GM18951 (cell line): Measurements from ENCODE around the gene NPB.

Experiments used
- POLR2A ChIP-seq: IDR thresholded peaks from 4 replicates; pipeline ENCODE4 v1.6.1; 2011; ENCODE audit warnings: mild to moderate bottlenecking; ENCODE audit not compliant: insufficient read length, insufficient read depth; ENCODE audit errors: extremely low read depth
- in situ Hi-C: fragments of 300-500 bp; cut with MboI; formaldehyde crosslinking; loops from one replicate; pipeline ENCODE4 v1.12.0; 2022; ENCODE audit warnings: low sequenced_read_pairs, mixed read lengths, inconsistent platforms; ENCODE audit not compliant: unreplicated experiment

The NPB gene

DNA sequence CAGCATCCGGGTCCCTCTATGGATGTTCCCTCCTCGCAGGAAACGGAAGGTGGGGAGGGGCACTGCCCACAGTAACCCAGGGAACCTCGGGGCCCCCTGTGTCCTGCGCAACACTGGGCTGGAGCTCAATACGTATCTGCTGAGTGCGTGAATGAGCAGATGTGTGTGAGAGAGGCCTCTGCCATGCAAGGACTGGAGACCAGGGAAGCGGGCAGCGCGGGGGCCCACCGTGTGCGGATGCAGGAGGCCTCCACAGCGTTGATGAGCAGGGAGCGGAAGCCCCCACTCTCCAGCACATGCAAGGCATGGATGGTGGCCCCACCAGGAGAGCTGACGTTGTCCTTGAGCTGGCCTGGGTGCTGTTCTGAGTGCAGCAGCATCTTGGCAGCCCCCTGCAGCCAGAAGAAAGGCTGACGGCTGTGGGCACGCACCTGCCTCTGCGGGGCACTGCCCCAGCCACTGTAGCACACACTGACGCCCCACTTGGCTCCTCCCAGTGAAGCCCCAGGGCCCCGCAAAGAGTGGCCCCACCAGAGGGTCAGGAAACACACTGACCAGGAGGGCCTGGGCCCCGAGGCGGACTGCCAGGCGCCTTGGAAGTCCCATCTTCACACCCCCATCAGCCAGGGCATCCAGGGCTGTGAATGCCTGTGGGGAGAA is 32.2 kb downstream of the NPB start:
- no peak for TF ChIP-seq POLR2A
- in situ Hi-C loops, result no loop called here

DNA sequence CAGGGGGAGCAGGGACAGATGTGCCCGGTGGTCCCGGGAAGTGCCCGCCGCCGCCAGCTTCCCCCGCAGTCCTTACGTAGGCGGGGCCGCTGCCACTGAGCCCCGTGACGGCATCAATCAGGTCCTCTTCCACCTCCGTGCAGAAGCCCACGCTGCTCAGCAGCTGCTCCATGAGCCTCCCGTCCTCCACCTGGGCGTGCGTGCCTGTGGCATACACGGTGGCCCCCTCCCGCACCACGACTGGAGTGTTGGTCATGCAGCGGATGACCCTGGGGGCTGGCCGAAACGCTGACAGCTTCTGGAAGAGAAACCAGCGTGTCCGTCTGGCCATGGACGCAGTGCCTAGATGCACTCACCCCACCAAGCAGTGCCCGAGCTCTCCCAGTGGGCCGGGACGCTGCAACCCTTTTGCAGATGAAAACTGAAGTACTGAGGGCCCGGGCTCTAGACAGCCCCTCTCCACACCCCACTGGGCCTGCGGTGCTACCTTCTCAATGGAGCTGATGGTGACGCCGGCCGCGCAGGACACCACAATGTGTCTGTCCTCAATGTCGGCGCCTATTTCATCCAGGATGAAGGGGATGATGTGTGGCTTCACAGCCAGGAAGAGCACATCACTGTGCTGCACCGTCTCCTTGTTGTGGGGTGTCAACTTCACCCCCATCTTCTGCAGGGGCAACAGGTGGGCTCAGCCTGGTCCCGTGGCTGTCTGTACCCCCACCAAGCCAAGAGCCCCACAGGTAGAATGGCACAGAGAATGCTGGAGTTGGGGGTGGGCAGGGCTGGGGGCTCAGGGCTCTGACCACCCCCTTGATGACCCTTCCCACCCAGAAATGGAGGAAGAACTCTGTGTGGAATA is 33.0 kb downstream of the NPB start:
- in situ Hi-C loops, result no loop called here
- TF ChIP-seq POLR2A, result no peak

DNA sequence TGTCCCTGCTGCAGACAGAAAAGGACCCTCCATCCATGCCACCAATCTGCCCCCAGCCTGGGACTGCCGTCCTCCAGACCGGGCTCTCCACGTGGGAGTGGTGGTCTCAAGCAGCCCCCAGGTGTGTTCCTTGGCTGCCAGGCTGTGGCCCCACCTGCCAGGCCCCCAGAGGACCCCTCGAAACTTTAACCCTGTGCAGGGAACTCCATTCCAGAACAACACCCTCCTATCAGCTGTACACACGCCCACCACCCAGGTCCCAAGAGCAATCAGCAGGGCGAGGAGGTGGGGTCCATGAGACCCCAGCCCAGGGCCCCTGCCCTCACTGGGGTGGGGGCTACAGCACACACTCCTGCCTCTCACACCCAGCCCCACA is 33.7 kb downstream of the NPB start:
- in situ Hi-C loops, result no loop called here
- no peak for TF ChIP-seq POLR2A

DNA sequence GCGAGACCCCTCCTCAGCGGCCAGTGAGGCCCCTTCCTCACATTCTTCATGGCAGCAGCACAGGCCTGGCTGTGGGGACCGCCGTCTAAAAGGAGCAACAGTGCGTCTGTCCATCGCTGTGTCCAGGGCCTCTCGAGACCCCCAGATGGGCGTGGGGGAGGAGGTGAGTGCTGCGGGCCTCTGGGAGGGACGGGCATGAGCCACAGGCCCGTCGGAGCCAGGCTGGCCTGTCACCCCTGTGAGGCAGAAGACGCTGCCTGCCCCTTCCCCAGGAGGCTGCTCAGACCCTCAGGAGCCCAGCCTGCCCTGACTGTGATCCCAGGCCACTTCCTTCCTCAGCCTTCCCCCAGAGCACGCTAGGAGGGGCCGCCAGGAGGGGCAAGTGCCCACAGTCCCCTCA is 37.2 kb downstream of the NPB start:
- no peak for TF ChIP-seq POLR2A
- in situ Hi-C loops, result no loop called here

DNA sequence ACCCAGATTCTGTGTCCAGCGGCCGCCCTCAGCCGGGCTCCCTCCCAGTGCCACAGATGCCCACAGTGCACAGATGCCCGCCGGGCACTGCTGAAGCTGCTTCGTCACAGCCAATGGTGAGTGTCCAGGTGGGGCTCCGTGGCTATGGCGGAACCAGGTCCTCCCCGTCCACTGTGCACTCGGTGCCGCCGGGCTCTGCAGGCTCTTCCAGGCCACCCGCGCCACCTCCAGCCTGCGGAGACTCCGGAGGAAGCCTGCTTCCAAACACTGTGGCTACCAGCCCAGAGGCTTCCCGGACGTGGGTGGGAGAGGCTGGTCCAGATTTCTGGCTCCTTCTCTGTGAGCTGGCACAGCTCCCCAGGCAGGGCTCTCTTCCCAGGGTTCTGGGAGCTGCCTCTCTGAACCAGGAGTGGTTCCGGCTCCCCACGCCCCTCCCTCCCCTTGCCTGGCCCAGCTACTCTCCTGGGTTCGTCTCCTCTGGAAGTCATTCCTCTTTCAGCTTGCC is 37.9 kb downstream of the NPB start:
- no peak for TF ChIP-seq POLR2A
- in situ Hi-C loops, result no loop called here

DNA sequence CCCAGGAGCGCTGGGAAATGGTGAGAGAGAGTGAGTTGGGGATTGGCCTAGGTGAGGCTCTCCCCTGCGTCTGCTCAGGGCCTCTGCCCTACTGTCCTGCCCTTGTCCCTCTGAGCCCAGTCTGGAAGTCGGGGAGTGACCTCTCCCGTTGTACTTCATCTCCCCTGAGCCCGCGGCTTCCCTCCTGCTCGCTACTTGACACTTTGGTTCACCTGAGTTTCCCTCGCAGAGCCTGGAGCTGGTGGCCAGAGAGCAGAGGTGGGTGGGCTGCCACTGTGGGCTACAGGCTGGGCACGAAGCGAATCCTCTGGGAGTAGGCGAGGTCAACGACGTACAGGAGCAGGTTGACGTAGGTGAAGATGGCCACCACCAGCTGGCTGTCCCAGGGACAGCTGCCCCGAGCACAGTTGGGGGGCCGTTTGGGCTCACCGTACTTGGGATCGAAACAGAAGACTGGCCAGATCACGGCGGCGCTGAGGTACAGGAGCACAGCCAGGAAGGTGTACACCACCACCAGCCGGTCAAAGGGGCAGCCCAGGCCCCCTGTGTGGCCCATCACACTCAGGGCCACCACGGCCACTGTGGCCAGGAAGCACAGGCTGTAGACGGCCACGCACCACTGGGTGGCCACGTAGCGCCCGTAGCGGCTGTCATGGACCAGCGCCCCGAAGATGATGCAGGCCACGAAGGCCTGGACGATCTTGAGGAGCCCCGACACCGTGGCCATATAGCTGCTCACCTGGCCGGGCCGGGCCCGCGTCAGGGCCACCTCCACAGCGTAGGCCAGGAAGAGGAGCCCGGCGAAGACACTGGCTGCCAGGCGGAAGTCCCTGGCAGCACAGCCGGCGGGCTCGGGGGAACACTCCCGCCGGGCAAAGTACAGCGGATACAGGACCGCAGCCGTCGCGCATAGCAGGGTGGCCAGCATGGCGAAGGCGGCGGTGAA is 38.8 kb downstream of the NPB start:
- no peak for TF ChIP-seq POLR2A
- in situ Hi-C loops, result no loop called here

DNA sequence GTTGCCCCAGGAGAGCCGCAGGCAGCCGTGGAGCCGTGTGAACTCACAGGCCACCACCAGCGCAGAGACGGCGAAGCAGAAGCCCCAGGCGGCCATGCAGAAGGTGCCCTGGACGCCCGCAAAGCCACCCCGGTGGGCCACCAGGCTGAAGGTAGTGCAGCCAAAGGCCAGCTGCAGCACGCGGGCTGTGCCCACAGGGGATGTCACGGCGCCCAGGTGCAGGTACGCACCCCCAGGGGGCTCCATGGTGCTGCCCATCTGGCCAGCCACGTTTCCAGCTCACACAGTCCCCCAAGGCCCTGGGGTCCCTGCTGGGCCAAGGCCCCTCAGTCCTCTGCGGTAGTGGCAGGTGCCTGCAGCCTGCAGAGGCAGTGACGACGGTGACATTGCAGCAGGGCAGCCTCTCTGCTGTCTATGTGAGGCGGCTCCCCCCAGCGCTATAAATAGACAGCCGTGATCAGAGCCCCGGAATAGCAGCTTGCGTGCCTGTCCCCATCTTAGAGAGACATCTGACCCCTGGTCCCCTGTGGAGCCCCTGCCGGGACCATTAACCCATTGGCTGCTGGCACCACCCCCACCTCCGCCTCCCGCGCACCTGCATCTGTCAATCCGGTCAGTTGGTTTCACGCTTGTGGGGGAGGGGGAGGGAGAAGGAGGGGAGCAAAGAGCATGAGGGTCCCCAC is 39.6 kb downstream of the NPB start:
- in situ Hi-C loops, result no loop called here
- TF ChIP-seq POLR2A, result no peak

DNA sequence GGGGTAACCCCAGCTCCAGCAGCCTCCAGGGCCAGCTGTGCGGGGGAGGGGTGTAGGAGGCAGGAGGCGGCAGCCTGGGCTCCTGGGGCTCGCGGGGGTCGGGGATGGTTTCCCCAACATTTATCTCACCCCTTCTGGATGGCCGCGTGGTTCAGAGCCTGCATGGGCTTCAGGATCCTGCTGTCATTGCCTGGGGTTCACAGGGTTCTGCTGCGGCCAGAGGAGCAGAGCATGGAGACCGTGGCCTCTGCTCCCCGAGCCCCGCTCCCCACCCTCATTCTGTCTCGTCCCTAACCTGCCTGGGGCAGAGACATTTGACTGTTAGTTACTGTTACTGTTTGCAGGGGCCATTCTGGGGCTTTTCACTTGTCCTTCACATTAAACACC is 40.1 kb downstream of the NPB start:
- in situ Hi-C loops, result no loop called here
- no peak for TF ChIP-seq POLR2A

DNA sequence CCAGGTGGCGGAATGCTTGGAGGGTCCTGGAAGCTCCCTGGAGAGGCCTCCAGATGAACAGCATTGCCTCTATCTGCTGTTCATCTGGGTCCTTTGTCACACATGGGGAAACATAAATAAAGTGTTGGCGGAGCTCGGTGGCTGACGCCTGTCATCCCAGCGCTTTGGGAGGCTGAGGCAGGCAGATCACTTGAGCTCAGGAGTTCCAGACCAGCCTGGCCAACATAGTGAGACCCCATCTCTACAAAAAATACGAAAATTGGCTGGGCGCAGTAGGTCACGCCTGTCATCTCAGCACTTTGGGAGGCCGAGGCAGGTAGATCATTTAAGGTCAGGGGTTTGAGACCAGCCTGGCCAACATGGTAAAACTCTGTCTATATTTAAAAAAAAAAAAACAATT is 42.8 kb downstream of the NPB start:
- TF ChIP-seq POLR2A, result no peak
- in situ Hi-C loops, result no loop called here

DNA sequence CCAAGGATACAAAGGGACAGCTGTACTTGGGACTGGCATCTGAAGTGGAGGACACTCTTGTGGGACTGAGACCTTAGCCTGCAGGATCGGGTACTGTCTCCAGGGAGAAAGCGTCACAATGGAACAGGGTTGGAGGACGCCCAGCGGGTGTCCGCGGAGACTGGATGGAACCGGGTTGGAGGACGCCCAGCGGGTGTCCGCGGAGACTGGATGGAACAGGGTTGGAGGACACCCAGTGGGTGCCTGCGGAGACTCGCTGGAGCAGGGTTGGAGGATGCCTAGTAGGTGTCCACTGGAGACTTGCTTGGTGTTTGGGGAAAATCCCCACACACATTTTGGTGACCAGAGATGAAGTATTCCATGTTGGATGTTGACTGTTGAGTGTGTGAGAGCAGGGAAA is 45.2 kb downstream of the NPB start, which contains the start of gene MYADML2:
MYADML2 (minus strand) TSS at position 45 of the 400 bp plus-strand sequence. CDS start 5,492 bp downstream, outside the sequence.
- in situ Hi-C loops, result no loop called here
- no peak for TF ChIP-seq POLR2A

DNA sequence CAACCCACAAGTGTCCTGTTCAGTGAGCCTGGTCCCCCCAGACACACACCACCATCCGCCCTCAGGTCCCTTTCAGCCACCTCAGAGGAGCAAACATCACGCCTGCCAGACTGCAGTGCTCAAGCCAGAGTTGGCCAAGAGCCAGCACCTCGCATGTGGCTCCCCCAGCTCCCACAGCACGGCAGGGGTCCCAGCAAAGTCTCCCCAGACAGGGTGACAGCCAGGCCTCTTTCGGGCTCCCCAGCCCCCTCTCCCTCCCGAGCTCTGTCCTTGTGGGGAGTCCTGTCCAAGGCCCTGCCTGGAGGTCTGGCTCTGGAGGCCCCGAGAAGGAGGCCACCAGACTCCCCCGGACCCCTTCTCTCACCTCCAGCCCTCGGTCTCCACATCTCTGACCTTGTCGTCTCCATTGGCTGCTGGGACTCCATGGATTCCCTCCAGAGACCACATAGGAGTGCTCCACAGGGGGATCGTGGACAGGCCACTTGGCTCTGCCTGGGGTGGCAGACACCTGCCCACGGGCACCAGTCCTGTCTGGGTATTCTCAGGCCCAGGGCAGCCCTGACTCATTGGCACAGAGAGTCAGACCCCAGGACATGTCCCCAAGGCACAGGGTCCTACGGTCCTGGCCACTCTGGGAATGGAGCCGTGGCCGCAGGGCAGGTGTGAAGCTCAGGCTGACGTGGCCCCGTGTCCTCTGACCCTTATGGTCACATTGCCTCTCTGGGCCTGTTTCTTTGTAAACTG is 46.8 kb downstream of the NPB start:
- TF ChIP-seq POLR2A, result no peak
- in situ Hi-C loops, result no loop called here

DNA sequence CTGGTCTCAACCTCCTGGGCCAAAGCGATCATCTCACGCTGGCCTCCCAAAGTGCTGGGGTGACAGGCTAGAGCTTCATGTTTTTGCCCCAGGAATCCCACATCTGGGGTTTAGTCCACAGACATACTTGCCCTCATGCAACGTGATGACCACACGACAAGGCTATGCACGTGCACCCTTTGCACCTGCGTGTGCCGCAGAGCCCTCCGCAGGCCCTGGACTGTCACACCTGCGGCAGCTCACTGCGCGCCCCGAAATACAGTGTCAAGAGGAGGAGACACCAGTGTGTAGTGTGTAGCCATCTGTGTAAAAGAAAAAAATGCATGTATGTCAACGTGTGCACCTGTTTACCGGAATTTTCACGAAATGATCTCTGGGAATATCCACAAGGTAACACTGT is 48.5 kb downstream of the NPB start:
- in situ Hi-C loops, result no loop called here
- no peak for TF ChIP-seq POLR2A
